SK-N-SH (cell line): ENCODE data around the gene PMEPA1. TPM values are rescaled to one million over a fixed set of nuclear protein-coding genes. Genes with fewer than 3 reads are reported as not detected.

Experiments used
- CTCF ChIA-PET: fragments of 300-600, 350-600 bp; formaldehyde crosslinking; extraction: SDS; loops from one replicate; lab custom pipeline; 2021; lab: Yijun Ruan, JAX
- POLR2A ChIA-PET: fragments of 350-600 bp; sonication (Branson Sonifier 250); formaldehyde crosslinking; extraction: SDS; loops from one replicate; lab custom pipeline; 2020; ENCODE audit warnings: antibody characterized with exemption, inconsistent platforms; lab: Yijun Ruan, JAX
- DNase-seq: peaks from one replicate; pipeline ENCODE4 v3.0.0; 2012
- H2AFZ ChIP-seq: fragments of 200-600 bp; sonication (generic); 2 replicates; pipeline ENCODE4 v1.8.1; 2016; ENCODE audit warnings: antibody characterized with exemption, mild to moderate bottlenecking, low read depth
- H3F3A ChIP-seq: fragments of 200-600 bp; sonication (generic); replicated peaks from 2 replicates; pipeline ENCODE3; 2016; ENCODE audit warnings: antibody characterized with exemption, mild to moderate bottlenecking; ENCODE audit not compliant: insufficient read depth
- H3K27ac ChIP-seq, 2 experiments: fragments of 200-500 bp in 1 of 2; fragments of 200-600 bp in 1 of 2; sonication (Bioruptor generic) in 1 of 2; sonication (generic), shearing (Covaris generic) in 1 of 2; 2 replicates each; pipeline versions ENCODE4 v1.5.1 to v1.6.1; 2014 to 2016; ENCODE audit warnings: low read depth in 2 of 2, inconsistent platforms in 1 of 2, low read length in 1 of 2, mild to moderate bottlenecking in 1 of 2, mixed read lengths in 1 of 2
- H3K27me3 ChIP-seq: fragments of 200-600 bp; sonication (generic), shearing (Covaris generic); 2 replicates; pipeline ENCODE4 v1.6.1; 2016; ENCODE audit warnings: mixed run types; ENCODE audit not compliant: insufficient read depth
- H3K36me3 ChIP-seq, 2 experiments: fragments of 200-500 bp in 1 of 2; fragments of 200-600 bp in 1 of 2; sonication (Bioruptor generic) in 1 of 2; sonication (generic) in 1 of 2; replicated peaks in 1 of 2; 2 replicates each; pipeline versions ENCODE3 to v1.5.1; 2014 to 2016; ENCODE audit warnings: low read length in 1 of 2, mild to moderate bottlenecking in 1 of 2; ENCODE audit not compliant: insufficient read depth in 2 of 2, control insufficient read depth in 1 of 2
- H3K4me1 ChIP-seq, 2 experiments: fragments of 200-500 bp in 1 of 2; fragments of 200-600 bp in 1 of 2; sonication (Bioruptor generic) in 1 of 2; sonication (generic), shearing (Covaris generic) in 1 of 2; 2 replicates each; pipeline versions ENCODE4 v1.5.1 to v1.6.1; 2014 to 2016; ENCODE audit warnings: low read depth in 1 of 2, low read length in 1 of 2, mixed run types in 1 of 2; ENCODE audit not compliant: insufficient read depth in 2 of 2, control insufficient read depth in 1 of 2
- H3K4me2 ChIP-seq: fragments of 200-600 bp; sonication (generic), shearing (Covaris generic); 2 replicates; pipeline ENCODE4 v1.6.1; 2017; ENCODE audit warnings: mixed run types
- H3K4me3 ChIP-seq, 2 experiments: fragments of 200-500 bp in 1 of 2; fragments of 200-600 bp in 1 of 2; sonication (Bioruptor generic) in 1 of 2; sonication (generic), shearing (Covaris generic) in 1 of 2; 2 replicates each; pipeline versions ENCODE4 v1.5.1 to v1.8.1; 2014 to 2016; ENCODE audit warnings: low read depth in 2 of 2, inconsistent platforms in 1 of 2, low read length in 1 of 2, mild to moderate bottlenecking in 1 of 2, mixed read lengths in 1 of 2, moderate library complexity in 1 of 2
- H3K79me2 ChIP-seq: fragments of 200-600 bp; sonication (generic); 2 replicates; pipeline ENCODE4 v1.8.1; 2017; ENCODE audit warnings: mild to moderate bottlenecking; ENCODE audit not compliant: insufficient read depth
- H3K9ac ChIP-seq: fragments of 200-600 bp; sonication (generic); 2 replicates; pipeline ENCODE4 v1.6.1; 2017; ENCODE audit warnings: mixed run types
- H3K9me2 ChIP-seq: fragments of 200-600 bp; sonication (generic); 2 replicates; pipeline ENCODE4 v1.6.1; 2017; ENCODE audit warnings: mixed run types
- H3K9me3 ChIP-seq: fragments of 200-600 bp; sonication (generic); 2 replicates; pipeline ENCODE4 v1.6.1; 2017; ENCODE audit warnings: mixed run types, mild to moderate bottlenecking, moderate library complexity
- H4K20me1 ChIP-seq: fragments of 200-600 bp; sonication (generic); 2 replicates; pipeline ENCODE4 v1.6.1; 2017; ENCODE audit warnings: mild to moderate bottlenecking, mixed run types; ENCODE audit not compliant: insufficient read depth
- CHD2 ChIP-seq: fragments of 150-350 bp; IDR thresholded peaks from 2 replicates; pipeline ENCODE4 v1.6.1; 2018; ENCODE audit warnings: low read length; ENCODE audit not compliant: partially characterized antibody
- ELF1 ChIP-seq: IDR thresholded peaks from 2 replicates; pipeline ENCODE4 v1.4.0; 2012
- FOSL2 ChIP-seq: IDR thresholded peaks from 2 replicates; pipeline ENCODE4 v1.4.0; 2012; ENCODE audit warnings: low read depth, mild to moderate bottlenecking, moderate library complexity, borderline replicate concordance
- FOXM1 ChIP-seq: IDR thresholded peaks from 2 replicates; pipeline ENCODE4 v1.4.0; 2012; ENCODE audit warnings: low read depth, mild to moderate bottlenecking
- GABPA ChIP-seq: IDR thresholded peaks from 2 replicates; pipeline ENCODE4 v1.4.0; 2012; ENCODE audit warnings: low read depth, mild to moderate bottlenecking
- GATA2 ChIP-seq: sonication (generic); formaldehyde crosslinking; IDR thresholded peaks from 2 replicates; pipeline ENCODE4 v1.5.0; 2020; ENCODE audit warnings: mild to moderate bottlenecking, missing genetic modification reagents
- MXI1 ChIP-seq: IDR thresholded peaks from 2 replicates; pipeline ENCODE4 v1.6.1; 2012; ENCODE audit warnings: mild to moderate bottlenecking, low read depth, low read length, improper control_type of control experiment
- NFIC ChIP-seq: IDR thresholded peaks from 2 replicates; pipeline ENCODE4 v1.4.0; 2012; ENCODE audit warnings: borderline replicate concordance
- PBX3 ChIP-seq: IDR thresholded peaks from 2 replicates; pipeline ENCODE4; 2012
- POLR2AphosphoS5 ChIP-seq: IDR thresholded peaks from 2 replicates; pipeline ENCODE4 v1.6.1; 2012; ENCODE audit warnings: low read depth, low read length
- RAD21 ChIP-seq: IDR thresholded peaks from 2 replicates; pipeline ENCODE4 v1.6.1; 2012; ENCODE audit warnings: mild to moderate bottlenecking, low read length
- RCOR1 ChIP-seq: fragments of 150-350 bp; IDR thresholded peaks from 2 replicates; pipeline ENCODE4 v1.6.1; 2017; ENCODE audit warnings: antibody characterized with exemption, low read length
- REST ChIP-seq: IDR thresholded peaks from 2 replicates; pipeline ENCODE4 v1.6.1; 2012; ENCODE audit warnings: mild to moderate bottlenecking, low read depth, low read length, moderate library complexity
- TAF1 ChIP-seq: IDR thresholded peaks from 2 replicates; pipeline ENCODE4 v1.6.1; 2012; ENCODE audit warnings: low read depth, mild to moderate bottlenecking, low read length, moderate library complexity, borderline replicate concordance
- TCF12 ChIP-seq: IDR thresholded peaks from 2 replicates; pipeline ENCODE4 v1.4.0; 2012
- YY1 ChIP-seq: IDR thresholded peaks from 2 replicates; pipeline ENCODE4 v1.4.0; 2012; ENCODE audit warnings: low read depth, mild to moderate bottlenecking
- ZBTB33 ChIP-seq: IDR thresholded peaks from 2 replicates; pipeline ENCODE4 v1.4.0; 2012; ENCODE audit warnings: low read depth, borderline replicate concordance
- WGBS: methylation state at CpG from one replicate; pipeline ENCODE4 v1.1.6; 2017; ENCODE audit warnings: low lambda C conversion rate; 5-methylcytosine and 5-hydroxymethylcytosine counted together
- polyA plus RNA-seq, 3 experiments: library from polyadenylated mRNA; depleted of rRNA; stranded (reverse); fragments of >200 nt; gene quantifications; 2 replicates each; pipeline ENCODE4 v1.2.3, GENCODE V29; 2012

PMEPA1 gene
- polyA plus RNA-seq, 1 of the 3 experiments (the other 2 are of a cell fraction), result 7.1 TPM

GRCh38 chr20:57611586-57612311 is 98.1 kb downstream of the PMEPA1 start (continued):
- TF ChIP-seq TCF12, result no peak
- no peak for TF ChIP-seq FOSL2
- no peak for TF ChIP-seq ELF1
- no peak for TF ChIP-seq ZBTB33
- TF ChIP-seq PBX3, result no peak

- Histone ChIP-seq H2AFZ (no peak overlapping the region), H3F3A (no peaks in the 10 kb centered on the region), H3K79me2 (no peaks in the 10 kb centered on the region), H3K27me3 (no peaks in the 10 kb centered on the region; the same call in 1 of the 2 replicates), H3K27ac (no peak overlapping the region), H4K20me1 (no peaks in the 10 kb centered on the region), H3K4me2 (no peak overlapping the region), H3K4me1 (no peaks in the 10 kb centered on the region), H3K9me2 (no peaks in the 10 kb centered on the region), H3K9ac (no peak overlapping the region), H3K4me3 (no peak overlapping the region), H3K9me3 (no peaks in the 10 kb centered on the region), H3K36me3 (no peaks in the 10 kb centered on the region)
- WGBS, result 76% methylated on average over 17 of the region's 18 CpGs
- TF ChIP-seq RAD21 (no peak), ELF1 (no peak), TCF12 (no peak), REST (no peak), RCOR1 (no peak), ZBTB33 (no peak), GATA2 (CRISPR knock-in tag) (no peak), FOXM1 (no peak), YY1 (no peak), GABPA (no peak), FOSL2 (no peak), POLR2AphosphoS5 (no peak), NFIC (no peak), MXI1 (no peak), CHD2 (no peak), TAF1 (no peak)
- CTCF ChIA-PET, result interaction anchor here (0.6 to 4.3 kb wide), 7 partner anchors 12 to 599 kb away, joined by 3 to 25 read pairs (median 3); partner anchors contain the start of gene ZBP1
- no peak for DNase-seq
- POLR2A ChIA-PET, result no interaction called here
Observed at GRCh38 chr20:57610261-57610952, 99.4 kb downstream of the PMEPA1 start.
